Naive thymus-derived CD4-positive, alpha-beta T cell (primary cell): ENCODE results near the gene CAMK2N1. TPM values are rescaled to one million over a fixed set of nuclear protein-coding genes. Genes with fewer than 3 reads are reported as not detected.

Experiments
- polyA plus RNA-seq, 2 donors: library from polyadenylated mRNA; unstranded; fragments of 300-500 nt; fragmentation: Illumina TruSeq; gene quantifications; one replicate each; pipeline ENCODE4 v1.2.3, GENCODE V29; 2021
- total RNA-seq, 6 experiments: library from RNA in 5 of 6; stranded (reverse) in 5 of 6; gene quantifications; 1 replicate in 5 of 6; 2 replicates in 1 of 6; pipeline ENCODE4 v1.2.3 and lab custom pipeline; 2021 to 2026

The CAMK2N1 gene
- total and polyA plus RNA-seq, 7 experiments from 2014 or later: 0.08 to 3.8 (median 2.4) TPM

Other genes with a start within 250 kb of the CAMK2N1 start
- gene VWA5B1, start 195.3 kb downstream of the CAMK2N1 start, total RNA-seq: under 1 TPM in 3 of 5 experiments, not detected in 2; 0.05 to 0.19 (median 0.08) TPM
- gene VWA5B1, start 195.3 kb downstream of the CAMK2N1 start, polyA plus RNA-seq: under 1 TPM; 0.08 to 0.46 TPM
- 10 to 100 TPM; 16.5 to 21.5 (median 20.5) TPM for gene MUL1, start 21.9 kb upstream of the CAMK2N1 start, total RNA-seq
- gene MUL1, start 21.9 kb upstream of the CAMK2N1 start, polyA plus RNA-seq: 10 to 100 TPM; 24.7 to 40.5 TPM
- not detected for gene FAM43B, start 66.4 kb upstream of the CAMK2N1 start, total RNA-seq
- not detected for gene FAM43B, start 66.4 kb upstream of the CAMK2N1 start, polyA plus RNA-seq
- 10 to 100 TPM in 1 of 5 experiments, 1 to 10 TPM in 1, not detected in 3; 2.4 to 13.6 TPM for gene CDA, start 102.9 kb upstream of the CAMK2N1 start, total RNA-seq
- not detected for gene CDA, start 102.9 kb upstream of the CAMK2N1 start, polyA plus RNA-seq
- 10 to 100 TPM in 4 of 5 experiments, 1 to 10 TPM in 1; 4.3 to 19.7 (median 13.1) TPM for gene PINK1, start 147.2 kb upstream of the CAMK2N1 start, total RNA-seq
- gene PINK1, start 147.2 kb upstream of the CAMK2N1 start, polyA plus RNA-seq: 10 to 100 TPM; 17.0 to 30.8 TPM
- 100 to 1,000 TPM in 4 of 5 experiments, 10 to 100 TPM in 1; 96.9 to 173 (median 109) TPM for gene DDOST, start 175.2 kb upstream of the CAMK2N1 start, total RNA-seq
- gene DDOST, start 175.2 kb upstream of the CAMK2N1 start, polyA plus RNA-seq: 100 to 1,000 TPM; 194 to 223 TPM
- gene KIF17, start 231.8 kb upstream of the CAMK2N1 start, total RNA-seq: not detected
- not detected for gene KIF17, start 231.8 kb upstream of the CAMK2N1 start, polyA plus RNA-seq
- gene SH2D5, start 246.5 kb upstream of the CAMK2N1 start, total RNA-seq: under 1 TPM in 2 of 5 experiments, not detected in 3; 0.35 TPM
- gene SH2D5, start 246.5 kb upstream of the CAMK2N1 start, polyA plus RNA-seq: not detected